Trophoblast cell (in vitro differentiated cells and primary cell): ENCODE data around the gene SDHB.

ENCODE experiments used
- DNase-seq, 2 donors: peaks; one replicate each; pipeline ENCODE4 v3.0.0-alpha.2; 2016
- H2AFZ ChIP-seq: 2 replicates; pipeline ENCODE4 v1.6.1; 2013; ENCODE audit warnings: low read length, moderate library complexity, mild to moderate bottlenecking; ENCODE audit not compliant: insufficient read depth, poor library complexity
- H2AK5ac ChIP-seq: 2 replicates; pipeline ENCODE4 v1.6.1; 2013; ENCODE audit warnings: mild to moderate bottlenecking, low read length
- H2BK120ac ChIP-seq: 2 replicates; pipeline ENCODE4 v1.6.1; 2013; ENCODE audit warnings: low read length, mild to moderate bottlenecking, moderate library complexity; ENCODE audit not compliant: insufficient read depth, poor library complexity
- H2BK12ac ChIP-seq: 2 replicates; pipeline ENCODE4 v1.6.1; 2013; ENCODE audit warnings: mild to moderate bottlenecking, low read length, moderate library complexity
- H2BK5ac ChIP-seq: 2 replicates; pipeline ENCODE4 v1.6.1; 2013; ENCODE audit warnings: low read length, low read depth, moderate library complexity, mild to moderate bottlenecking; ENCODE audit not compliant: poor library complexity
- H3K14ac ChIP-seq: 2 replicates; pipeline ENCODE4 v1.6.1; 2013; ENCODE audit warnings: mild to moderate bottlenecking, low read length
- H3K18ac ChIP-seq: 2 replicates; pipeline ENCODE4 v1.6.1; 2013; ENCODE audit warnings: mild to moderate bottlenecking, low read length
- H3K23ac ChIP-seq: 2 replicates; pipeline ENCODE4 v1.6.1; 2013; ENCODE audit warnings: low read length
- H3K27ac ChIP-seq: 2 replicates; pipeline ENCODE4 v1.5.1; 2013; ENCODE audit warnings: low read depth, mild to moderate bottlenecking, inconsistent platforms, low read length, moderate library complexity
- H3K27me3 ChIP-seq: 2 replicates; pipeline ENCODE4 v1.6.1; 2013; ENCODE audit warnings: inconsistent platforms, mild to moderate bottlenecking, low read length, moderate library complexity; ENCODE audit not compliant: insufficient read depth
- H3K36me3 ChIP-seq, 2 experiments: 1 replicate in 1 of 2; 2 replicates in 1 of 2; pipeline ENCODE4 v1.6.1; 2013; ENCODE audit warnings: low read length in 2 of 2, mild to moderate bottlenecking in 2 of 2, moderate library complexity in 1 of 2; ENCODE audit not compliant: insufficient read depth in 2 of 2, control insufficient read depth in 1 of 2
- H3K4ac ChIP-seq: 2 replicates; pipeline ENCODE4 v1.6.1; 2013; ENCODE audit warnings: low read depth, mild to moderate bottlenecking, low read length, moderate library complexity
- H3K4me1 ChIP-seq, 2 experiments: 1 replicate in 1 of 2; 2 replicates in 1 of 2; pipeline ENCODE4 v1.6.1; 2013; ENCODE audit warnings: low read length in 2 of 2, mild to moderate bottlenecking in 2 of 2, moderate library complexity in 1 of 2; ENCODE audit not compliant: insufficient read depth in 2 of 2, control insufficient read depth in 1 of 2
- H3K4me2 ChIP-seq: 2 replicates; pipeline ENCODE4 v1.6.1; 2013; ENCODE audit warnings: inconsistent platforms, mild to moderate bottlenecking, low read length, moderate library complexity
- H3K4me3 ChIP-seq: 2 replicates; pipeline ENCODE4 v1.5.1; 2013; ENCODE audit warnings: mild to moderate bottlenecking, low read depth, low read length, inconsistent platforms
- H3K79me1 ChIP-seq: one replicate; pipeline ENCODE4 v1.6.1; 2013; ENCODE audit warnings: low read length
- H3K79me2 ChIP-seq: 2 replicates; pipeline ENCODE4 v1.6.1; 2013; ENCODE audit warnings: low read length, mild to moderate bottlenecking; ENCODE audit not compliant: control insufficient read depth, insufficient read depth, poor library complexity
- H3K9ac ChIP-seq: 2 replicates; pipeline ENCODE4 v1.6.1; 2013; ENCODE audit warnings: mild to moderate bottlenecking, low read length
- H3K9me3 ChIP-seq: 2 replicates; pipeline ENCODE4 v1.6.1; 2013; ENCODE audit warnings: low read depth, mild to moderate bottlenecking, control low read depth, inconsistent platforms, low read length; ENCODE audit not compliant: insufficient read depth
- H4K12ac ChIP-seq: 2 replicates; pipeline ENCODE4 v1.6.1; 2013; ENCODE audit warnings: low read depth, mild to moderate bottlenecking, low read length, moderate library complexity
- H4K8ac ChIP-seq: 2 replicates; pipeline ENCODE4 v1.6.1; 2013; ENCODE audit warnings: low read depth, mild to moderate bottlenecking, low read length, moderate library complexity
- H4K91ac ChIP-seq: one replicate; pipeline ENCODE4 v1.6.1; 2013; ENCODE audit warnings: low read depth, mild to moderate bottlenecking, low read length, moderate library complexity
- WGBS: extraction: QIAGEN DNeasy Blood & Tissue Kit; methylation state at CpG from one replicate; pipeline ENCODE4 v1.1.7; 2013; ENCODE audit warnings: missing lambda C conversion rate; ENCODE audit not compliant: insufficient read length, insufficient coverage; ENCODE audit errors: extremely low coverage; 5-methylcytosine and 5-hydroxymethylcytosine counted together

SDHB gene

GRCh38 chr1:17001760-17002523 lies 51.9 kb downstream of the SDHB start:
- H4K91ac ChIP-seq, result no peak overlapping the region
- no peaks in the 10 kb centered on the region for H3K79me2 ChIP-seq
- no peaks in the 10 kb centered on the region for H3K27me3 ChIP-seq
- no peaks in the 10 kb centered on the region for H3K4me1 ChIP-seq
- H4K8ac ChIP-seq, result no peak overlapping the region
- DNase-seq, result no peak
- H3K4me3 ChIP-seq, result no peak overlapping the region
- H2AFZ ChIP-seq, result no peak overlapping the region
- H3K79me1 ChIP-seq, result no peaks in the 10 kb centered on the region
- H3K23ac ChIP-seq, result no peak overlapping the region
- no CpG with 5 or more reads among the region's 19 CpGs for WGBS
- no peak overlapping the region for H3K4me2 ChIP-seq
- H2BK120ac ChIP-seq, result no peak overlapping the region
- H3K9ac ChIP-seq, result no peak overlapping the region
- no peak overlapping the region for H3K4ac ChIP-seq
- H2AK5ac ChIP-seq, result no peak overlapping the region
- no peak overlapping the region for H2BK12ac ChIP-seq
- H3K36me3 ChIP-seq, result peaks cover 52 to 53% of the 10 kb centered on the region in 2 experiments
- no peak overlapping the region for H3K14ac ChIP-seq
- H3K18ac ChIP-seq, result no peak overlapping the region
- no peaks in the 10 kb centered on the region for H3K9me3 ChIP-seq
- no peak overlapping the region for H2BK5ac ChIP-seq
- H4K12ac ChIP-seq, result no peak overlapping the region
- no peak overlapping the region for H3K27ac ChIP-seq

- H4K8ac ChIP-seq, result no peak overlapping the region
- no peak overlapping the region for H3K4me2 ChIP-seq
- no peak overlapping the region for H3K27ac ChIP-seq
- no peak overlapping the region for H3K14ac ChIP-seq
- no peak overlapping the region for H3K4ac ChIP-seq
- H3K4me1 ChIP-seq, result no peaks in the 10 kb centered on the region
- no peaks in the 10 kb centered on the region for H3K79me2 ChIP-seq
- no peak overlapping the region for H4K12ac ChIP-seq
- H2BK120ac ChIP-seq, result no peak overlapping the region
- H4K91ac ChIP-seq, result no peak overlapping the region
- no peak overlapping the region for H3K4me3 ChIP-seq
- H3K36me3 ChIP-seq, result peaks cover 56 to 59% of the 10 kb centered on the region in 2 experiments
- WGBS, result no CpG with 5 or more reads among the region's 8 CpGs
- no peak for DNase-seq
- no peak overlapping the region for H2BK12ac ChIP-seq
- H3K23ac ChIP-seq, result no peak overlapping the region
- no peak overlapping the region for H3K18ac ChIP-seq
- no peak overlapping the region for H2AK5ac ChIP-seq
- H3K79me1 ChIP-seq, result no peaks in the 10 kb centered on the region
- H3K27me3 ChIP-seq, result no peaks in the 10 kb centered on the region
- H2BK5ac ChIP-seq, result no peak overlapping the region
- no peak overlapping the region for H2AFZ ChIP-seq
- H3K9me3 ChIP-seq, result no peaks in the 10 kb centered on the region
- H3K9ac ChIP-seq, result no peak overlapping the region
Observed at GRCh38 chr1:16999863-17000262, 54.0 kb downstream of the SDHB start.

- DNase-seq, result no peak
- WGBS, result no CpG with 5 or more reads among the region's 10 CpGs
Observed at GRCh38 chr1:16998589-16998988, 55.2 kb downstream of the SDHB start.

GRCh38 chr1:16996845-16997244 lies 57.0 kb downstream of the SDHB start:
- no CpG with 5 or more reads among the region's 14 CpGs for WGBS

More at GRCh38 chr1:16998589-16998988, 55.2 kb downstream of the SDHB start:
- no peaks in the 10 kb centered on the region for H3K9me3 ChIP-seq
- H4K91ac ChIP-seq, result no peak overlapping the region
- H4K8ac ChIP-seq, result no peak overlapping the region
- H3K27ac ChIP-seq, result no peak overlapping the region
- no peak overlapping the region for H2BK5ac ChIP-seq
- H2AK5ac ChIP-seq, result no peak overlapping the region
- H3K79me1 ChIP-seq, result no peaks in the 10 kb centered on the region
- H2BK120ac ChIP-seq, result no peak overlapping the region
- H3K36me3 ChIP-seq, result peaks cover 48 to 49% of the 10 kb centered on the region in 2 experiments
- no peaks in the 10 kb centered on the region for H3K79me2 ChIP-seq
- H3K23ac ChIP-seq, result no peak overlapping the region
- no peak overlapping the region for H3K9ac ChIP-seq
- H2AFZ ChIP-seq, result no peak overlapping the region
- no peak overlapping the region for H4K12ac ChIP-seq
- no peak overlapping the region for H2BK12ac ChIP-seq
- no peak overlapping the region for H3K4me2 ChIP-seq
- H3K4me1 ChIP-seq, result no peaks in the 10 kb centered on the region
- no peak overlapping the region for H3K4me3 ChIP-seq
- H3K4ac ChIP-seq, result no peak overlapping the region
- no peaks in the 10 kb centered on the region for H3K27me3 ChIP-seq
- no peak overlapping the region for H3K18ac ChIP-seq
- H3K14ac ChIP-seq, result no peak overlapping the region

More at GRCh38 chr1:16996845-16997244, 57.0 kb downstream of the SDHB start:
- Histone ChIP-seq H3K79me1 (no peaks in the 10 kb centered on the region), H3K79me2 (no peaks in the 10 kb centered on the region), H3K4me3 (no peak overlapping the region), H3K36me3 (peaks cover 39% of the 10 kb centered on the region in 2 experiments), H3K27me3 (no peaks in the 10 kb centered on the region), H4K12ac (no peak overlapping the region), H2AFZ (no peak overlapping the region), H3K9me3 (peaks cover 2% of the 10 kb centered on the region), H3K14ac (no peak overlapping the region), H2BK12ac (no peak overlapping the region), H2BK120ac (no peak overlapping the region), H4K91ac (no peak overlapping the region), H3K18ac (no peak overlapping the region), H3K4me1 (no peaks in the 10 kb centered on the region), H3K23ac (no peak overlapping the region), H2BK5ac (no peak overlapping the region), H3K4ac (no peak overlapping the region), H3K4me2 (no peak overlapping the region), H2AK5ac (no peak overlapping the region), H3K27ac (no peak overlapping the region), H3K9ac (no peak overlapping the region), H4K8ac (no peak overlapping the region)
- no peak for DNase-seq
